Endothelial cell (in vitro differentiated cells): ENCODE measurements around the gene PHAX. TPM values are rescaled to one million over a fixed set of nuclear protein-coding genes. Genes with fewer than 3 reads are reported as not detected.

ENCODE experiments used
- DNase-seq: peaks from one replicate; pipeline ENCODE4 v3.0.0; 2021; ENCODE audit warnings: low spot score
- H3K27ac Mint-ChIP-seq: one replicate; pipeline ENCODE4 v1.8.0; 2021; ENCODE audit warnings: mixed read lengths, inconsistent platforms; ENCODE audit not compliant: unreplicated experiment
- H3K27me3 Mint-ChIP-seq: one replicate; pipeline ENCODE4 v1.8.0; 2021; ENCODE audit warnings: mild to moderate bottlenecking, moderate library complexity, mixed read lengths, inconsistent platforms; ENCODE audit not compliant: unreplicated experiment
- H3K36me3 Mint-ChIP-seq: one replicate; pipeline ENCODE4 v1.8.0; 2021; ENCODE audit warnings: mild to moderate bottlenecking, low read depth, mixed read lengths, inconsistent platforms; ENCODE audit not compliant: unreplicated experiment
- H3K4me1 Mint-ChIP-seq: one replicate; pipeline ENCODE4 v1.8.0; 2021; ENCODE audit warnings: mild to moderate bottlenecking, mixed read lengths, inconsistent platforms; ENCODE audit not compliant: unreplicated experiment
- H3K4me3 Mint-ChIP-seq: one replicate; pipeline ENCODE4 v1.8.0; 2021; ENCODE audit warnings: mild to moderate bottlenecking, mixed read lengths, inconsistent platforms; ENCODE audit not compliant: unreplicated experiment
- H3K9me3 Mint-ChIP-seq: one replicate; pipeline ENCODE4 v1.8.0; 2021; ENCODE audit warnings: mixed read lengths, inconsistent platforms; ENCODE audit not compliant: unreplicated experiment
- total RNA-seq: library from RNA; stranded (reverse); fragmentation: NEBNext Ultra II Directional; extraction: Animal tissue kit (Norgen Biotek cat#: 25700); gene quantifications from one replicate; pipeline ENCODE4 v1.2.1, GENCODE V29; 2021; ENCODE audit not compliant: unreplicated experiment
- TF ChIP-seq, protein P1 (sequence below): fragments of 200-600 bp; sonication (generic); IDR thresholded peaks from one replicate; pipeline ENCODE4 v1.5.0; 2021; ENCODE audit warnings: antibody characterized with exemption; ENCODE audit not compliant: unreplicated experiment

Gene PHAX
- total RNA-seq, 1 donor from 2014 or later = 33.4 TPM

DNA sequence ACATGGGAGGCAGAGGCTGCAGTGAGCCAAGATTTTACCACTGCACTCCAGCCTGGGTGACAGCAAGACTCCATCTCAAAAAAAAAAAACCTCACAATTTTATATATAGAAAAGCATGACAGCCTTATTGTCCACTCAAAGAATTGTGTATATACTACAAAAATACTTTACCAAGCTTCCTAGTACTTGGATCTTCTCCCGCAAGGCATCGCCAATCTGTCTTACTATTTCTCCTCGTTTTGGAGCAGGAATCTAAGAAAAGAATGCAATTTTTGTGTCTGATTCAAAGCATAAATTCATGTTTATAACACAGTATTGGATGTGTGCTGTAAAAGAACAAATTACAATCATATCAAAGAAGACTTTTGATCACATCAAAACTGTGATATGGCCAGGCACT lies 17.0 kb upstream of the PHAX start:
- DNase-seq = no peak
- TF ChIP-seq, protein P1, sequence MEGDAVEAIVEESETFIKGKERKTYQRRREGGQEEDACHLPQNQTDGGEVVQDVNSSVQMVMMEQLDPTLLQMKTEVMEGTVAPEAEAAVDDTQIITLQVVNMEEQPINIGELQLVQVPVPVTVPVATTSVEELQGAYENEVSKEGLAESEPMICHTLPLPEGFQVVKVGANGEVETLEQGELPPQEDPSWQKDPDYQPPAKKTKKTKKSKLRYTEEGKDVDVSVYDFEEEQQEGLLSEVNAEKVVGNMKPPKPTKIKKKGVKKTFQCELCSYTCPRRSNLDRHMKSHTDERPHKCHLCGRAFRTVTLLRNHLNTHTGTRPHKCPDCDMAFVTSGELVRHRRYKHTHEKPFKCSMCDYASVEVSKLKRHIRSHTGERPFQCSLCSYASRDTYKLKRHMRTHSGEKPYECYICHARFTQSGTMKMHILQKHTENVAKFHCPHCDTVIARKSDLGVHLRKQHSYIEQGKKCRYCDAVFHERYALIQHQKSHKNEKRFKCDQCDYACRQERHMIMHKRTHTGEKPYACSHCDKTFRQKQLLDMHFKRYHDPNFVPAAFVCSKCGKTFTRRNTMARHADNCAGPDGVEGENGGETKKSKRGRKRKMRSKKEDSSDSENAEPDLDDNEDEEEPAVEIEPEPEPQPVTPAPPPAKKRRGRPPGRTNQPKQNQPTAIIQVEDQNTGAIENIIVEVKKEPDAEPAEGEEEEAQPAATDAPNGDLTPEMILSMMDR = no peak
- Mint-ChIP-seq H3K4me3 (no peak overlapping the region), H3K27ac (no peak overlapping the region), H3K4me1 (no peaks in the 10 kb centered on the region), H3K27me3 (peaks cover 2% of the 10 kb centered on the region), H3K36me3 (peaks cover 21% of the 10 kb centered on the region), H3K9me3 (no peaks in the 10 kb centered on the region)

DNA sequence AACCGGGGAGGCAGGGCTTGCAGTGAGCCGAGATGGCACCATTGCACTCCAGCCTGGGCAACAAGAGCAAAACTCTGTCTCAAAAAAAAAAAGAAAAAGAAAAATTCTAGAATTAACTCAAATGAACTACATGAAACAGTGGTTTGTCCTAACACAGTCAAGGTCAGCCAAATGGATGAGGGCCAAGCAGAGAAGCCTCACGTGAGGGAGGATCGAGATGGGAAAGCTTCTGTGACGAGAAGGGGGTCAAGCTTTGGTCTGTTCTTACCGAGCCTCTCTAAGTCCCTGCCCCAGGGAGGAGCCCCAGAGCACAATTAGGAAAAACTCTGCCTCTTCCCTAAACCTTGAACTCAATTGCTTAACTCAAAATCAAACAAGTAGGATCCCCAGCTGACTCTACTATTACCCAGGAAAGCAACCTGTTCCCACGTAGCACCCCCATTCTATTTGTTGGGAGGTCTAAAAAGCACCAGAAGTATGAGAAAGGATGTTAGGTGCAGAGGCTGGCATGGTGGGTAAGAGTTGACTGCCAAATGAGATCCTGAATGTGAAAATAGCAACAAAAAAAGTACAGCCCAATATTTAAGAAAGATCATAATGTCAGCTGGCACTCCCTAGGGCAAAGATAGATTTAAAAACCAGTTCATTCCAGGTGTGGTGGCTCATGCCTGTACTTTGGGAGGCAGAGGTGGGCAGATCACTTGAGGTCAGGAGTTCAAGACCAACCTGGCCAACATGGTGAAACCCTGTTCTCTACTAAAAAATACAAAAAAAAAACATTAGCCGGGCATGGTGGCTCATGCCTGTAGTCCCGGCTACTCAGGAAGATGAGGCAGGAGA lies 13.0 kb upstream of the PHAX start:
- Mint-ChIP-seq H3K27me3 (peaks cover 2% of the 10 kb centered on the region), H3K36me3 (peaks cover 12% of the 10 kb centered on the region), H3K9me3 (no peaks in the 10 kb centered on the region), H3K4me3 (no peak overlapping the region), H3K4me1 (peaks cover 4% of the 10 kb centered on the region), H3K27ac (no peak overlapping the region)
- TF ChIP-seq, protein P1 = no peak
- DNase-seq = no peak

DNA sequence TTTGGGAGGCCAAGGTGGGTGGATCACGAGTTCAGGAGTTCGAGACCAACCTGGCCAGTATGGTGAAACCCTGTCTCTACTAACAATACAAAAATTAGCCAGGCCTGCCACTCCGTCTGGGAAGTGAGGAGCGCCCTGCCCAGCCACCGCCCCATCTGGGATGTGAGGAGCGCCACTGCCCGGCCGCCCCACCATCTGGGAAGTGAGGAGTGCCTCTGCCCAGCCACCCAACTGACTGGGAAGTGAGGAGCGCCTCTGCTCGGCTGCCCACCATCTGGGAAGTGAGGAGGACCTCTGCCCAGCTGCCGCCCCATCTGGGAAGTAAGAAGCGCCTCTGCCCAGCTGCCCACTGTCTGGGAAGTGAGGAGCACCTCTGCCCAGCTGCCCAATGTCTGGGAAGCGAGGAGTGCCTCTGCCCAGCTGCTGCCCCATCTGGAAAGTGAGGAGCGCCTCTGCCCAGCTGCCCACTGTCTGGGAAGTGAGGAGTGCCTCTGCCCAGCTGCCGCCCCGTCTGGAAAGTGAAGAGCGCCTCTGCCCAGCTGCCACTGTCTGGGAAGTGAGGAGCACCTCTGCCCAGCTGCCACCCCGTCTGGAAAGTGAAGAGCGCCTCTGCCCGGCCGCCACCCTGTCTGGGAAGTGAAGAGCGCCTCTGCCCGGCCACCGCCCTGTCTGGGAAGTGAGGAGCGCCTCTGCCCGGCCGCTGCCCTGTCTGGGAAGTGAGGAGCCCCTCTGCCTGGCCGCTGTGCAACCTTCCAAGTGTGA lies 11.0 kb upstream of the PHAX start:
- Mint-ChIP-seq H3K4me3 (no peak overlapping the region), H3K27me3 (peaks cover 1% of the 10 kb centered on the region), H3K36me3 (peaks cover 10% of the 10 kb centered on the region), H3K27ac (no peak overlapping the region), H3K4me1 (peaks cover 14% of the 10 kb centered on the region), H3K9me3 (no peaks in the 10 kb centered on the region)
- DNase-seq = no peak
- TF ChIP-seq, protein P1 = no peak

DNA sequence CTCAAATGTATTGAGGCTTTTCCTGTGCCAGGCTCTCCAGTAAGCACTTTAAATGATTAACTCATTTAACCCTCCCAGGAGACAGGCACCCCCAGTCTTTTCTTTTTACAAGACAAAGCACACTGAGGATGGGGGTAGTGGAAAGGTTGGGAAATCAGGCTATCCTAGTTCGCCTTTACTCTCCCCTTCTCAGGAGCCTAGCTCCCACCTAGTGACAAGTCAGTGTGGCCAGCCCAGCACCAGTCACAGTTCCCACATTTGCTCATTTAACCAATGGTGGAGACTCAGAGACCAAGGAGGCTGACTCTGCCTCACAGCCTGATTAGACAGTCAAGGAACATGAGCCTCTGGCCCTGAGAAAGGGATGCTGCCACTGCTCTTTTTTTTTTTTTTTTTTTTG lies 9.2 kb upstream of the PHAX start:
- Mint-ChIP-seq H3K27ac (no peak overlapping the region), H3K9me3 (no peaks in the 10 kb centered on the region), H3K4me3 (no peak overlapping the region), H3K27me3 (peaks cover 1% of the 10 kb centered on the region), H3K36me3 (peaks cover 10% of the 10 kb centered on the region), H3K4me1 (peaks cover 16% of the 10 kb centered on the region)
- TF ChIP-seq, protein P1 = no peak
- DNase-seq = no peak
